IMR-90 (cell line): Measurements from ENCODE around the gene COCH.

Experiments
- BHLHE40 ChIP-seq: fragments of 150-350 bp; IDR thresholded peaks from 2 replicates; pipeline ENCODE4 v1.6.1; 2016; ENCODE audit warnings: mild to moderate bottlenecking, low read depth, low read length
- CEBPB ChIP-seq: IDR thresholded peaks from 2 replicates; pipeline ENCODE4 v1.6.1; 2012; ENCODE audit warnings: low read depth, low read length, improper control_type of control experiment
- CHD1 ChIP-seq: IDR thresholded peaks from 2 replicates; pipeline ENCODE4 v1.6.1; 2012; ENCODE audit warnings: low read depth, low read length, improper control_type of control experiment
- MAFK ChIP-seq: IDR thresholded peaks from 2 replicates; pipeline ENCODE4 v1.6.1; 2012; ENCODE audit warnings: low read depth, low read length, improper control_type of control experiment
- MXI1 ChIP-seq: IDR thresholded peaks from 2 replicates; pipeline ENCODE4 v1.6.1; 2012; ENCODE audit warnings: low read depth, mild to moderate bottlenecking, low read length, moderate library complexity, borderline replicate concordance
- POLR2A ChIP-seq: IDR thresholded peaks from 2 replicates; pipeline ENCODE4 v1.6.1; 2012; ENCODE audit warnings: mild to moderate bottlenecking, low read depth, low read length
- RAD21 ChIP-seq: IDR thresholded peaks from 2 replicates; pipeline ENCODE4 v1.6.1; 2012; ENCODE audit warnings: low read length, improper control_type of control experiment
- RCOR1 ChIP-seq: IDR thresholded peaks from 2 replicates; pipeline ENCODE4 v1.6.1; 2012; ENCODE audit warnings: mild to moderate bottlenecking, low read length, improper control_type of control experiment; ENCODE audit not compliant: insufficient replicate concordance
- TF ChIP-seq, protein P1 (sequence below): conservative IDR thresholded peaks from 2 replicates; pipeline ENCODE4 v1.5.1; 2012; ENCODE audit warnings: mild to moderate bottlenecking, low read depth, low read length, improper control_type of control experiment
- TF ChIP-seq, protein P2 (sequence below): fragments of 150-350 bp; IDR thresholded peaks from 2 replicates; pipeline ENCODE4 v1.6.1; 2016; ENCODE audit warnings: low read depth, mild to moderate bottlenecking, low read length, moderate library complexity, borderline replicate concordance

DNA sequence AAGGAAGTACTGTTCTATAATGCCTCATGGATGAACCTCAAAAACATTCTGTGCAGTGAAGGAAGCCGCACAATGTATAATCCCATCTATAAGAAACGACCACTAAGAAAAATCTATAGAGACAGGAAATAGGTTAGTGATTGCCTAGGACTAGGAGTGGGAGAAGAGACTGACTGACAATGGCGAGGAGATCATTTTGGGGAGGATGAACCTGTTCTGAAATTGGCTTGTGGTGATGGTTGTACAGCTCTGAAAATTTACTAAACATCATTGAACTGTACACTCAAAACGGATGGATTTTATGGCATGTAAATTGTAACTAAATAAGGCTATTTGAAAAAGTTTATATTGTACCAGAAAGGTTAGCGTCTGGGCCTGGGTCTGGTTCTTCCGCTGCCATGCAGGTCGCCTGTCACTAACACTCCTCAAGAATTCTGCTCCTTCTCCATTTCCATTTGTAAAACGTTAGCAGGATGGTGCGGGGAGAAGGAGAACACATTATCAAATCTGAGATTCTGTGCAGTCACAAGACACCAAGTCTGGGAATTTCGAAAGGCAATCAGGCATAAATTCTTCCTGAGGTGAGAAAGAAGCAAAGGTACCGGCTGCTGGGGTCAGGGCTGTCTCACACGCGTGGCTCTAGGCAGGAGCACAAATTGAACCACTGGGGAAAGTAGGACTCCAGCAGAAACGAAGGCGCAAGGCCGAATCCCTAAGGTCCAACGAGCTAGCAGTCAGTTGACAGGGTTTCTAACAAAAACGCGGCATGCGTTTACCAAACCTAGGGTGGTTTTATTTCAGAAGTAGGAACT lies 845 bp upstream of the COCH start:
- TF ChIP-seq POLR2A (no peak), RCOR1 (no peak), MAFK (no peak), CHD1 (no peak), BHLHE40 (no peak), RAD21 (no peak), MXI1 (no peak), CEBPB (no peak)
- TF ChIP-seq, protein P1, sequence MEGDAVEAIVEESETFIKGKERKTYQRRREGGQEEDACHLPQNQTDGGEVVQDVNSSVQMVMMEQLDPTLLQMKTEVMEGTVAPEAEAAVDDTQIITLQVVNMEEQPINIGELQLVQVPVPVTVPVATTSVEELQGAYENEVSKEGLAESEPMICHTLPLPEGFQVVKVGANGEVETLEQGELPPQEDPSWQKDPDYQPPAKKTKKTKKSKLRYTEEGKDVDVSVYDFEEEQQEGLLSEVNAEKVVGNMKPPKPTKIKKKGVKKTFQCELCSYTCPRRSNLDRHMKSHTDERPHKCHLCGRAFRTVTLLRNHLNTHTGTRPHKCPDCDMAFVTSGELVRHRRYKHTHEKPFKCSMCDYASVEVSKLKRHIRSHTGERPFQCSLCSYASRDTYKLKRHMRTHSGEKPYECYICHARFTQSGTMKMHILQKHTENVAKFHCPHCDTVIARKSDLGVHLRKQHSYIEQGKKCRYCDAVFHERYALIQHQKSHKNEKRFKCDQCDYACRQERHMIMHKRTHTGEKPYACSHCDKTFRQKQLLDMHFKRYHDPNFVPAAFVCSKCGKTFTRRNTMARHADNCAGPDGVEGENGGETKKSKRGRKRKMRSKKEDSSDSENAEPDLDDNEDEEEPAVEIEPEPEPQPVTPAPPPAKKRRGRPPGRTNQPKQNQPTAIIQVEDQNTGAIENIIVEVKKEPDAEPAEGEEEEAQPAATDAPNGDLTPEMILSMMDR: no peak
- TF ChIP-seq, protein P2, sequence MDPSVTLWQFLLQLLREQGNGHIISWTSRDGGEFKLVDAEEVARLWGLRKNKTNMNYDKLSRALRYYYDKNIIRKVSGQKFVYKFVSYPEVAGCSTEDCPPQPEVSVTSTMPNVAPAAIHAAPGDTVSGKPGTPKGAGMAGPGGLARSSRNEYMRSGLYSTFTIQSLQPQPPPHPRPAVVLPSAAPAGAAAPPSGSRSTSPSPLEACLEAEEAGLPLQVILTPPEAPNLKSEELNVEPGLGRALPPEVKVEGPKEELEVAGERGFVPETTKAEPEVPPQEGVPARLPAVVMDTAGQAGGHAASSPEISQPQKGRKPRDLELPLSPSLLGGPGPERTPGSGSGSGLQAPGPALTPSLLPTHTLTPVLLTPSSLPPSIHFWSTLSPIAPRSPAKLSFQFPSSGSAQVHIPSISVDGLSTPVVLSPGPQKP: no peak
